Astrocyte of the spinal cord (primary cell): ENCODE results near the gene ST14.

Source experiments
- DNase-seq: peaks from one replicate; pipeline ENCODE4 v3.0.0; 2011; ENCODE audit warnings: low read depth, low spot score
- H3K4me3 ChIP-seq: 2 replicates; pipeline ENCODE4 v1.5.1; 2011; ENCODE audit warnings: low read depth, mild to moderate bottlenecking, low read length, moderate library complexity
- CTCF ChIP-seq: IDR thresholded peaks from 2 replicates; pipeline ENCODE4 v1.5.1; 2012; ENCODE audit warnings: low read depth, mild to moderate bottlenecking, low read length, inconsistent platforms
- in situ Hi-C: cut with HindIII; loops from 2 replicates; pipeline ENCODE4 v1.10.0; 2017; ENCODE audit warnings: low sequenced_read_pairs

ST14 gene

GRCh38 chr11:130159657-130160497, at the start of gene ST14:
ST14 (plus strand) TSS chr11:130159782; CDS start chr11:130159980, 198 bp downstream.
- TF ChIP-seq CTCF, result no peak
- no peak within 1 kb of the TSS for H3K4me3 ChIP-seq
- in situ Hi-C loops, result no loop called here
- DNase-seq, result no peak

DNA sequence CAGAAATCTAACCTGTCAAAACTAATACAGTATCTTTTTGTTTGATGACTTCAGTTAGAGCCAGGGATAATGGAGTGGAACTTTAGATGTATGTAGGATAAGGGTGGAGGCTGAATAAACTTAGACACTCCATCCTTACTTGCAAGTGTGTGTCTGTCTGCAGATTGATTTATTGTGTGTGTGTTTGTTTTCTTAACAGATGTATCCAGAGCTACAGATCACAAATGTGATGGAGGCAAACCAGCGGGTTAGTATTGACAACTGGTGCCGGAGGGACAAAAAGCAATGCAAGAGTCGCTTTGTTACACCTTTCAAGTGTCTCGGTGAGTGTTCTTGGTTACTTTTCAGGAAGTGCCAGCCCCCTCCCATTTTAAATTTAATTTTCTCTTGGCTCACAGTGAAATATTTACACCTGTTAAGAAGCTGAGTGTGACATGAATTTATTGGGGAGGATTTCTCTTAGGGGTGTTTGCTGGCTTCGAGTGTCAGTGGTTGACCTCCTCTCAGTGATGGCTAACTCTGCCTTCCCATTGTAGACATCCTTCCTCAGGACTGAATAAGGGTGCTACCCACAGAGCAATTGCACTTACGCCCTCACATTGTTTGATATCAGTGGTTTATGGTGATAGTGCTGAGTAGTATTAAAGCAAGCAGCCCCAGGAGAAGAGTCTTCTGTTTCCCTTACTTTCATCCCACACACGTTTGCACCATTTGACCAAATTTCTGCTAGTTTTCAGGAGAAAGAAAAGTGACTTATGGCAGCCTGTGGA, 49.1 kb upstream of the ST14 start:
- no peak for TF ChIP-seq CTCF
- in situ Hi-C loops, result no loop called here
- no peak for DNase-seq
- no peak overlapping the region for H3K4me3 ChIP-seq

GRCh38 chr11:130112071-130112830, 47.3 kb upstream of the ST14 start:
- DNase-seq, result peak; percentile 34
- TF ChIP-seq CTCF, result no peak
- in situ Hi-C loops, result no loop called here
- no peak overlapping the region for H3K4me3 ChIP-seq

DNA sequence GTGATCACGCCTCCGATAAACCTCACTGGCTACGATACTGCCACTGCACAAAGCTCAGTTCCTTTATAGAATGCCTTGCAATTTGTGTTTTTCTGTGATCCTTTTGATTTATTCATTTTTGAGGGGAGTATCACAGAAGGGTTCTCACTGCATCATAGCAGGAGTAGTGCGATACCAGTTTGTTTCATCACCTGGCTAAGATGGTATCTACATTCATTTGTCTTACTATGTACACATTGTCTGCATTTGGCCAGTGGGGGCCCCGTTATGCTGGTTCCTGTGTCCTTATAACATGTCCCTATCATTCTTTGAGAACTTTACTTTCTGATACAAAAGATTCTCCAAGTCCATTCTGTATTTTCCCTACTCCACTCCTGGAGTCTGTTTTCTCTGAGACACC, 45.3 kb upstream of the ST14 start:
- DNase-seq, result no peak
- TF ChIP-seq CTCF, result no peak
- in situ Hi-C loops, result no loop called here
- no peak overlapping the region for H3K4me3 ChIP-seq

- in situ Hi-C loops, result no loop called here
- no peak for DNase-seq
These were observed 44.9 kb upstream of the ST14 start for GRCh38 chr11:130114726-130115125.

More at GRCh38 chr11:130114726-130115125, 44.9 kb upstream of the ST14 start:
- H3K4me3 ChIP-seq, result no peak overlapping the region
- TF ChIP-seq CTCF, result no peak
